HG02884 (cell line): Measurements from ENCODE around the gene HS1BP3.
A peak's percentile ranks its signal among the peaks of the same experiment; 100 is the strongest.

ENCODE experiments used
- ATAC-seq: cut with Tn5 transposase; IDR thresholded peaks from one replicate; pipeline ENCODE4 v1.9.1; 2021; ENCODE audit warnings: mild to moderate bottlenecking, moderate library complexity; ENCODE audit not compliant: unreplicated experiment

Gene HS1BP3, protein sequence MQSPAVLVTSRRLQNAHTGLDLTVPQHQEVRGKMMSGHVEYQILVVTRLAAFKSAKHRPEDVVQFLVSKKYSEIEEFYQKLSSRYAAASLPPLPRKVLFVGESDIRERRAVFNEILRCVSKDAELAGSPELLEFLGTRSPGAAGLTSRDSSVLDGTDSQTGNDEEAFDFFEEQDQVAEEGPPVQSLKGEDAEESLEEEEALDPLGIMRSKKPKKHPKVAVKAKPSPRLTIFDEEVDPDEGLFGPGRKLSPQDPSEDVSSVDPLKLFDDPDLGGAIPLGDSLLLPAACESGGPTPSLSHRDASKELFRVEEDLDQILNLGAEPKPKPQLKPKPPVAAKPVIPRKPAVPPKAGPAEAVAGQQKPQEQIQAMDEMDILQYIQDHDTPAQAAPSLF

GRCh38 chr2:20650877-20651730 is at the start of gene HS1BP3:
Gene HS1BP3, minus strand, starts transcription at chr2:20651098. Its CDS starts 35 bp downstream, at chr2:20651063.
- ATAC-seq: peak; percentile 95

- no peak for ATAC-seq
Measured at GRCh38 chr2:20698916-20699613, 48.2 kb upstream of the HS1BP3 start.

DNA sequence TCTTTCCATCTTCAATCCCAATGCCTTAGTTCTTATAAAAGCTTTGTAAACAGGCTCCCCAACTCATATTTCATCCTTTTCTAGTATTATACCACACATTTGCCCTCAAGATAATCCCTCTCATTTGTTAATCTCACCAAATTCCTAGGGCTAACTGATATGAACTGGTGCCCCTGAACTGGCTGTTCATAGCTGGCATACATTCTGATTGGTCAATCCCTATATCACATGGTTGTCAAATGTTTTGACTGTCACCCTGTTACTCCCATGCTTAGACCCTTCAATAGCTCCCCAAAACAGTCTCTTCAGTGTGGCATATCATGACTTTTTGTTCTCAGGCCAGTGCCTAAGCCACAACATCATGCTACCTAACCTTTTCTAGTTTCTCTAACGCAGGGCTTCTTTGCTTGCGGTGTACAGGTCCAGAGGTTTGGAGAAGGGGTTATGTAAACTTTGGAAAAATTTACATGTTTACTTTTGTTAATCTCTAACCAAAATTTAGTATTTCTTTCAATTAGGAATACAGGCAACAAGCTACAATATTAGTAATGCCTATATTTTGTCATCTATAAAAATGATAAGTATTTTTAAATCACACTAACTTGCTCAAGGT is 46.5 kb upstream of the HS1BP3 start:
- ATAC-seq: no peak

GRCh38 chr2:20696366-20696765 is 45.5 kb upstream of the HS1BP3 start:
- ATAC-seq: no peak

DNA sequence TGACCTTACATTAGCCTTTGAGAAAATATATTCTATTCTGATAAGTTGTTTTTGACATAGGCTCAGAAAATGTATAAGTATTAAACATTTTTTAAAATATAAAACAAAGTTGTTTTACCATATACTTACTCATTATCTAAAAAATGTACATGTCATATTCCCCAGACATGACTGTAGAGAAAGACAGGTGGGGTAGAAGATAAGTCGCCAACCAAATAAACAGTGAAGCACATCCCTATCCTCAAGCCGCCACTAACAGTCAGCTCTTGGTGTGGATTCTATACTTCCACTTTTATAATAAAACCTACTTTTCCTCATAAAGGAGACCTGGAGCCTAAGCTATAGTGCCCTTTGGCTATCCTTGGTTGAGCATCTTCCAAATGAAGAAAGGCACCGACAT is 42.4 kb upstream of the HS1BP3 start:
- ATAC-seq: no peak

DNA sequence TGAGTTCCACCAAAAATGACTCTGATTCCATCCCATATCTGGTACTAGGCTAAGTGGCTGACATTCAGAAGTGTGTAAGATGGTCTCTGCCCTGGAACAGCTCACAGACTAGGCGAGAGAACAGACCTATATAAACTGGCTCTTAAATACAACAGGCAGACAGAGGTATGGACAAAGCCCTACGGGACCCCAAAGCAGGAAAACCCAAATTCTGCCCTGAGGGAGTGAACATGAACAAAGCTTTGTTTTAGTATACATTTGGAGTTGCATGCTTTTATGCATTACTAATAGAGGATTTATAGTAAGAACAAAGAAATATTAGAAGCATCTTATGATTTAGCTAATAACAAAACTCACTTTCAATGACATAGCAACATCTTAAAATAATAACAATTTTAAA is 41.2 kb upstream of the HS1BP3 start:
- ATAC-seq: no peak

GRCh38 chr2:20691076-20691734 is 40.3 kb upstream of the HS1BP3 start:
- no peak for ATAC-seq

DNA sequence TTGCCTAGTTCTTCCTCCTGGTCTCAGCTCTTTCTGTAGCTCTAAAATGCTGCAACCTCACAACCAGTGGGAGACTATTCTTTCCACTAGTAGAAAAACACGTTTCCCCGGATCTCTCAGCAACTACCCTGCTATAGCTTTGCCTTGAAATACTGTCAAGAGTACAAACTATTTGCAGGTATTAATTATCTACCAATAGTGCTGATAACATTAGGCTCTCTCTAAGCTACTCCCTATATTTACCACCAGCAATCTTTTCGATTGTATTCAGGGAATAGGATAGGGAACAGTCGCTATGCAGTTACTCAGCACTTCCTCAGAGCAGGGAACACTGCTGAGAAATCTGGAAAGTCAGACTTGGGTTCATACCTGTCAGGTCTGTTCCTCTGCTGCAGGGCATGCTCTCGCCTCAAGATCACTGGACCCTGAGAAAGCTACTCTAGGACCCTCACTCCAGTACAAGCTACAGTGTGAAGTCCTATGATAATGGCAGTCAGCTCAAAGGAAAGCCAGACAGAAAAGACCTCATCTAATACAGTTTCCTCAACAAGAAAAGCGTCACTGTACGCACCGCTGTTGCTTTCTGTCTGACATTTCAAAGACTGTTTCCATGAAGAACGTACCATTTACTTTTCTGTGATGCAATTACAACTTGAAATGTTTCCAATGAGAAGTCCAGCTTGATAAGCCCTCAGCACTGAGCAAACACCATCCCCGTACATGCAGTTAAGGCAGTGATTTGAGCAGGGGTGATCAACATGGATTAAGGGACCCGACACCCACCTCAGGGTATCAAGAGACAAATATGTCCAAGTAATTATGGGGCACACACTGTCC is 38.7 kb upstream of the HS1BP3 start:
- no peak for ATAC-seq

DNA sequence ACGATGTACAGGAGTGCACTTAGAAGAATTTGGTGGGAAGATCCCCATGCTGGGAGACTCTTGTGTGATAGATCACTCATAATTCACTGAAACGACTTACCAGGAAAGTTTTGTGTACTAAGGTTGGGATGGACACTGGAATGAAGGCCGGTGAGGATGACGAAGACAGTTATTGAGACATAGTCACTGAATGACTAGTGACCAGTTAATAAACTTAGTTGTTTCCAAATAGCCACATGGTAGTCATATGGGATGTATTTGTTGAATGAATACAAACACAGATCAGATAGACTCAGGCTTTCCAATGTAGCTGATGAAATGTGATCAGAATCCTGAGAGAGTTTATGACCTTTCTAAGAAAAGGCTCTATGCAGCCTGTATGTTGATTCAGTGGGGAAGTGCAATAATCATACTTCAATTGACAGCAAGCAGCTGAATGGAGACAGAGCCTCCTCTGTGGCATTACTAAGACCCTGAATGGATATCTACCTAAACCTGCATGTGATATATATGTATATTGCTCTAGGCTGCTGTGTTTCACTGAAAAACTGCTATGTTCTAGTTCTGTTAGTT is 36.4 kb upstream of the HS1BP3 start:
- ATAC-seq: no peak

- ATAC-seq: no peak
Measured at GRCh38 chr2:20684581-20685063, 33.7 kb upstream of the HS1BP3 start.

DNA sequence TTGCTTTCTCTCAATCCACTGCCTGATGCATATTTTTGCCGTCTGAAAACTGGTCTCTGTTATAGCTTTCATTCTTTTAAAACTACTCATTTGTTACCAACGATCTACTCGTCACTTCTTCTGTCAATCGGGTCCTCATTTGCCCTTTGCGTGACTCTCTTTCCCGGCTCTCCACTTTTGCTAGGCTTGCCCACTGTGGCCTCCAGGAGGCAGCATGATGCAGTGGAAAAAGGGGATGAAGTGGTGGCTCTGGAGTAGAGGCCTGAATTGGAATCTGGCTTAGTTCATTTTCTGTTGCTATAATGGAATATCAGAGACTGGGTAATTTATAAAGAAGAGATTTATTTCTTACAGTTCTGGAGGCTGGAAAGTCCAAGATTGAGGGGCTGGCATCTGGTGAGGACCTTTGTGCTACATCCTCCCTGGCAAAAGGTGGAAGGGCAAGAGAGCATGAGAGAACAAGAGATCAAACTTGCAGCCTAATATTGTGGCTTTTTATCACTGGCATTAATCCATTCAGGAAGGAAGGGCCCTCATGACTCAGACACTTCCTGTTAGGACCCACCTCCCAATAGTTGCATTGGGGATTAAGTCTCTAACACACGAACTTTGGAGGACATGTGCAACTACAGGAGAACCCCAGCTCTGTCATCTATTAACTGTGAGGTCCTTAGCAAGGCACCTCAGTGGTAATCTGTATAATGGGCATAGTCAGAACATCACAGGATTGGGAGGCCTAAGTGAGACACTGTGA is 31.4 kb upstream of the HS1BP3 start:
- no peak for ATAC-seq

DNA sequence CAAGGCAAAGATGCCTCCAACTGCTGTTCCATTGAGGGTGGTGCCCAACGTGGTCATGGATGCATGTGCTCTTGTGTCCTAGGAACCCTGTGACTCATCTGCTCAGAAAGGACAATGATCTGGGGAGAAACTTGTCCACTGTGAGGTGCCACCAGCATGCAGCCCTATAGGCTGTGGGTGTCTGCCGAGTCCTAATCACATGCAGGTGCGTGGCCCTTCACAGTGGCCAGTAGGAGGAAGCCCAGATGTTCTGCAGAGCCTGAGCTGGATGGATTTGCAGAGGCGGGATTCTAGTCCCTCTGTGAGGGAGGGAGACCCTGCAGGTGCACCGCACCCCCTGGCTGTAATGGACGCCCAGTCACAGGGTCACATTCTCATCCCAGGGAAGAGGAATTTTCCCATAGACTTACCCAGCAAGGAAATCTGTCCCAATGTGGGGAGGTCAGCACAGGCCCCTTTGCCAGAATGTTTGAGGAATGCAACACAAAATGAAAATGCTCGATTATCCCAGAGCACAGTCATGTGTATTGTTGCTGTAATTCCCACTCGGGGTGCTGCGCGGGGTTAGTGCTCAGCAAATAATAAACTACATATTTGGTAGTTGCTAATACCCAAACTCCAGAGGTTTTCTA is 30.0 kb upstream of the HS1BP3 start:
- no peak for ATAC-seq

- ATAC-seq: no peak
Measured at GRCh38 chr2:20678780-20679179, 27.9 kb upstream of the HS1BP3 start.

DNA sequence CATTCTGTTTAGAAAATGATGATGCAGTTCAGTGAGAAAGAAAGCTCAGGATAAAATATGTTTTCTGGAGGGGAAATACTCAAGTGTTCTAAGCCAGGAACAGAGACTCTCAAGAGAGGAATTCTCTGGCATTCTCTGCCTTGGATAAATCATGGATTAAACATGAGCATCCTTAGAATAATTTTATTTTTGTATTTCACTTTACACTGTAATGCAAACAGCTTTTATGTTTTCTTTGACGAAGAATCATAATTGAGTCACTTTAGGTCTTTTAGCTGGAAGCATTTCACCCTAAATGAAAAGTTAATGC is 27.1 kb upstream of the HS1BP3 start:
- no peak for ATAC-seq

DNA sequence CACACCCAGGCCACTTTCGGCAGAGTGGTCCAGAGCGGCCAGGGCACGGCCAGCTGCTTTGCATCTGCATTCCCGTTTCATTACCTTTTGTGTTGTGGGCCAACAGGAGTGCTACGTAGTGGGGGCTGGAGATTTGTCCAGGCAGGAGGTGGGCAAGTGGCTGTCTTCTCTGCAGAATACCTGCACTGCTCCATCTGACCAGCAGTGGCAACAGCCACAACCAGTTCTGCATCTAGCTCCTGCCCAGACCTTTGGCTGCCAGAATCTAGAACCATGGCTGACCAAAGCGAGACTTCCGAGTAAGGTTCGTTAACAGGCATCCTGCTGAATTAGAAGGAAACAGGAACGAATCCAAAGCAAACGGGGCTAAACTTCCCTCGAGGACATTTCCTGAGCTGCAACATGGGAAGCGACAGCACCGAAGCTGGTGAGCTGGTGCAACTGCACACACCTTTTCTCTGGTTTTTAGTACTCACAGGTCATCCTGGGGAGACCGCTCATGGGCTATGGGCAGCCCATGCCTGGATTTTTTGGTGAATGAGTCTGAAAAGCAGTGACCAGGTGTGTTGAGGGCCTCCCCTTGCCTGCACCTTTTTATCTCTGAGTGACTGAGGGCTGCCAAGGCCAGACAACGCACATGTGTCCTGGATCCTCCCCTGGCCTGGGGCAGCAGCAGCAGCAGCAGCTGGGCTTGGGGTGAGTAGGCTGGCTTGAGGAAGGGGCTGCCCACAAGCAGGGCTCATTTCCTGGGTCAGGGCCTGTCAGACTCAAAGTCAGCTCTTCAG is 26.6 kb upstream of the HS1BP3 start:
- ATAC-seq: peak; percentile 28

DNA sequence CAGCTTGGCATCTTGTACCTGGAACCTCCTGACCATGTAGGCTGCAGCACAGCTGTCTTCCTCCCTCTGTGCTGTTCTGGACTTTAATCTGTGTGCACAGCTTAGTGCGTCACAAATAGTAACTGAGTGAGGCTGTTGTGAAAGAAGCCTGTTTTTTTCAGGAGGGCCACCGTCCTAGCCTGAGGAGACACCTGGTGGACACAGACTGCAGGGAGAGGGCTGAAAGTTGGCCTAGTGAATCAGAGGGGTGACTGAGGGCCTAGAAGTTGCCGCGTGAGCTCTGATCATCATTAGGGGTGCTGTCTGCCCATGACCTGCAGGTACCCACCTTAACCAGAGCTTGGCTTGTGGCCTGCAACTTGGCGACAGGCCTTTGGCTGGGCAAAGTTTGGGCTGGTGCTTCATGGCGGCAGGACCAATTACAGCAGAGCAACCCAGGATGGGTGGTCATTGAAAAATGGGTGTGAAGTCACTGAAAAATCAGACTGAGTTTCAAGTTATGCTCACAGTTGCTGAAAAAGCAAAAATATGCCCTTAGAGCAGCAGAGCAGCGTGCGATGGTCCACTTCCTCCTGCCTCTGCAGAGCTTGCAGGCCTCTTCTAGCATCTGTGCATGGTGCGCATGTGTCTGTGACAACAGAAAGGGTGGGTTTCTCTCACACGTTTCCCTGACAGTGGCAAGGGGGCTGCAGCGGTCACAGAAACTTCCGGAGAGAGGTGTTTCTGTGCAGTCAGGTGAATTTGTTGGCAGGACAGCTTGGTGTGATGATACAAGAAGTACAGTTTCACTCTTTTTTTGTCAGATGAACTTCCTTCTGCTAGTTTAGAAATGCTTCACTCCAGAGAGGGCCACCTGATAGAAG is 25.7 kb upstream of the HS1BP3 start:
- ATAC-seq: peak; percentile 65
